ENCODE data around the gene NT5DC1.

GRCh38 chr6:116059713-116060571, 40.7 kb upstream of the NT5DC1 start:
- TF ChIP-seq CTCF (IDR thresholded peaks at IDR 0.05 in 4 of 5, conservative IDR thresholded peaks at IDR 0.05 in 1 of 5), result no peak
- peak in 1 of 2 donors; percentile 3 for TF ChIP-seq POLR2A (IDR thresholded peaks at IDR 0.05)
